Body of pancreas (tissue), 4 donors: ENCODE data around the gene ETV3. TPM values are rescaled to one million over a fixed set of nuclear protein-coding genes. Genes with fewer than 3 reads are reported as not detected.
A peak's percentile ranks its signal among the peaks of the same experiment; 100 is the strongest.

Experiments
- ATAC-seq: fragments of 150-250 bp; one replicate; pipeline ENCODE4 v1.9.1; 2016
- DNase-seq, 4 donors: peaks; one replicate each; pipeline ENCODE4 v3.0.0-alpha.2; 2019
- H3K27ac ChIP-seq, 4 donors: fragments of 200-600 bp; sonication (generic); 1 replicate in 3 of 4; 2 replicates in 1 of 4; pipeline versions ENCODE4 v1.5.1 to v1.6.1; 2016 to 2019; ENCODE audit warnings: mild to moderate bottlenecking in 1 of 4, mixed read lengths in 1 of 4, moderate library complexity in 1 of 4
- H3K27me3 ChIP-seq, 2 donors: fragments of 200-600 bp; sonication (generic); one replicate each; pipeline ENCODE4 v1.6.0; 2016; ENCODE audit warnings: mild to moderate bottlenecking in 1 of 2
- H3K36me3 ChIP-seq, 2 donors: fragments of 200-600 bp; sonication (generic); replicated peaks in 1 of 2; 2 replicates each; pipeline ENCODE4 v1.5.1; 2016; ENCODE audit warnings: low read depth in 2 of 2; ENCODE audit not compliant: insufficient read depth in 1 of 2
- H3K4me1 ChIP-seq: fragments of 200-600 bp; sonication (generic); one replicate; pipeline ENCODE4 v1.6.0; 2016
- H3K4me3 ChIP-seq, 2 donors: fragments of 200-600 bp; sonication (generic); 1 replicate in 1 of 2; 2 replicates in 1 of 2; pipeline ENCODE4 v1.5.1; 2016 to 2019
- H3K9me3 ChIP-seq, 3 donors: fragments of 200-600 bp; sonication (generic); 1 replicate in 2 of 3; 2 replicates in 1 of 3; pipeline ENCODE4 v1.5.1; 2016
- CTCF ChIP-seq, 7 experiments: fragments of 450-650 bp in 4 of 7; fragments of 200-600 bp in 3 of 7; sonication (generic) in 3 of 7; IDR thresholded peaks; one replicate each; pipeline ENCODE4 v1.5.1; 2016 to 2019; ENCODE audit warnings: antibody characterized with exemption in 7 of 7
- POLR2A ChIP-seq, 3 donors: fragments of 450-650 bp; IDR thresholded peaks; one replicate each; pipeline ENCODE4 v1.6.1; 2016; ENCODE audit warnings: antibody characterized with exemption in 3 of 3, mild to moderate bottlenecking in 2 of 3
- whole genome bisulfite sequencing, 2 donors: methylation state at CpG; one replicate each; pipeline ENCODE4 v1.1.5; 2017; 5-methylcytosine and 5-hydroxymethylcytosine counted together
- intact Hi-C: fragments of 100-400 bp; cut with DNase I; formaldehyde crosslinking; loops from one replicate; pipeline ENCODE4 v1.15.1; 2023
- total RNA-seq, 2 donors: library from RNA; depleted of rRNA; stranded (reverse); fragments of >200 nt; gene quantifications; one replicate each; pipeline ENCODE4 v1.1.0, GENCODE V29; 2016

Gene ETV3
- total RNA-seq, 2 donors from 2014 or later, result 5.6 to 11.4 TPM

- peak; percentile 77 for ATAC-seq
- Histone ChIP-seq H3K27ac (peak overlapping the region in 2 of 4 donors; percentile 1 to 36), H3K9me3 (no peaks in the 10 kb centered on the region), H3K36me3 (no peaks in the 10 kb centered on the region), H3K4me1 (peaks cover 21% of the 10 kb centered on the region), H3K27me3 (no peaks in the 10 kb centered on the region), H3K4me3 (no peak overlapping the region)
- DNase-seq, result peak; percentile 60 to 86 (median 75)
- WGBS, 2 donors, result 10 to 28% methylated on average over 3 to 6 of the region's 7 CpGs
- intact Hi-C loops, result loop anchor here (2.0 kb wide), 1 partner anchor 64 kb away; no protein-coding TSS in a partner anchor
- TF ChIP-seq POLR2A (IDR thresholded peaks at IDR 0.05) (no peak), CTCF (IDR thresholded peaks at IDR 0.05) (no peak)
These were observed 16.8 kb upstream of the ETV3 start for GRCh38 chr1:157154940-157155514.

- 76 to 81% methylated on average over 4 to 5 of the region's 5 CpGs for WGBS, 2 donors
- H3K27me3 ChIP-seq, result no peaks in the 10 kb centered on the region
- no peak for TF ChIP-seq POLR2A (IDR thresholded peaks at IDR 0.05)
- TF ChIP-seq CTCF (IDR thresholded peaks at IDR 0.05), result no peak
- no peak overlapping the region for H3K27ac ChIP-seq
- H3K4me1 ChIP-seq, result peaks cover 21% of the 10 kb centered on the region
- DNase-seq (no peak), ATAC-seq (no peak)
- no peaks in the 10 kb centered on the region for H3K9me3 ChIP-seq
- no peaks in the 10 kb centered on the region for H3K36me3 ChIP-seq
- H3K4me3 ChIP-seq, result no peak overlapping the region
- intact Hi-C loops, result loop anchor here (2.0 kb wide), 1 partner anchor 63 kb away; no protein-coding TSS in a partner anchor
These were observed 16.1 kb upstream of the ETV3 start for GRCh38 chr1:157154291-157154690.

GRCh38 chr1:157153746-157154145 is 15.6 kb upstream of the ETV3 start:
- Histone ChIP-seq H3K36me3 (no peaks in the 10 kb centered on the region), H3K4me1 (peaks cover 21% of the 10 kb centered on the region), H3K27ac (no peak overlapping the region), H3K27me3 (no peaks in the 10 kb centered on the region), H3K4me3 (no peak overlapping the region), H3K9me3 (no peaks in the 10 kb centered on the region)
- WGBS, 2 donors, result 62 to 74% methylated on average over 1 of the region's 1 CpG
- no peak for DNase-seq
- TF ChIP-seq CTCF (IDR thresholded peaks at IDR 0.05) (no peak), POLR2A (IDR thresholded peaks at IDR 0.05) (no peak)
- intact Hi-C loops, result loop anchor here (2.0 kb wide), 1 partner anchor 63 kb away; no protein-coding TSS in a partner anchor
- no peak for ATAC-seq

- Histone ChIP-seq H3K27ac (no peak overlapping the region), H3K4me1 (peaks cover 21% of the 10 kb centered on the region), H3K36me3 (no peaks in the 10 kb centered on the region), H3K9me3 (no peaks in the 10 kb centered on the region), H3K4me3 (no peak overlapping the region), H3K27me3 (no peaks in the 10 kb centered on the region)
- ATAC-seq (no peak), DNase-seq (no peak)
- TF ChIP-seq CTCF (IDR thresholded peaks at IDR 0.05) (no peak), POLR2A (IDR thresholded peaks at IDR 0.05) (no peak)
- 91 to 95% methylated on average over 2 of the region's 2 CpGs for WGBS, 2 donors
- intact Hi-C loops, result no loop called here
These were observed 14.3 kb upstream of the ETV3 start for GRCh38 chr1:157152510-157152909.

GRCh38 chr1:157151506-157151905 is 13.3 kb upstream of the ETV3 start:
- 65 to 67% methylated on average over 3 of the region's 3 CpGs for WGBS, 2 donors
- Histone ChIP-seq H3K27ac (no peak overlapping the region), H3K9me3 (no peaks in the 10 kb centered on the region), H3K4me1 (peaks cover 21% of the 10 kb centered on the region), H3K36me3 (no peaks in the 10 kb centered on the region), H3K4me3 (no peak overlapping the region), H3K27me3 (no peaks in the 10 kb centered on the region)
- intact Hi-C loops, result no loop called here
- ATAC-seq, result no peak
- TF ChIP-seq CTCF (IDR thresholded peaks at IDR 0.05) (no peak), POLR2A (IDR thresholded peaks at IDR 0.05) (no peak)
- no peak for DNase-seq
